Panc1 (cell line): ENCODE measurements around the gene TGFBI. TPM values are rescaled to one million over a fixed set of nuclear protein-coding genes. Genes with fewer than 3 reads are reported as not detected.

Source experiments
- ATAC-seq: fragments of 200-7000 bp; cut with Tn5 transposase; 2 replicates; pipeline ENCODE4 v1.9.1; 2020; ENCODE audit warnings: mild to moderate bottlenecking, moderate library complexity
- BruUV-seq: library from RNA; stranded (reverse); fragments of 400-500 nt; replicated peaks from 2 replicates; lab custom pipeline; 2021; lab: Mats Ljungman, UMichigan
- CTCF ChIA-PET: fragments of 300-600 bp; sonication (Branson Sonifier 250); formaldehyde crosslinking; loops from one replicate; lab custom pipeline; 2022; ENCODE audit warnings: antibody characterized with exemption; lab: Charles Lee
- POLR2A ChIA-PET: fragments of 300-600 bp; sonication (Branson Sonifier 250); formaldehyde crosslinking; loops from one replicate; lab custom pipeline; 2022; ENCODE audit warnings: antibody characterized with exemption; lab: Charles Lee
- DNase-seq: peaks from one replicate; pipeline ENCODE4 v3.0.0-alpha.2; 2010; ENCODE audit warnings: low read depth, low spot score
- H3K27ac ChIP-seq: 2 replicates; pipeline ENCODE4 v1.5.1; 2011; ENCODE audit warnings: mild to moderate bottlenecking, low read length, inconsistent platforms
- H3K27me3 ChIP-seq: fragments of 200-500 bp; sonication (Bioruptor generic); 2 replicates; pipeline ENCODE4 v1.6.0; 2014; ENCODE audit warnings: low read length, inconsistent platforms; ENCODE audit not compliant: control insufficient read depth, insufficient read depth
- H3K36me3 ChIP-seq: fragments of 200-500 bp; sonication (Bioruptor generic); 2 replicates; pipeline ENCODE4 v1.5.1; 2014; ENCODE audit warnings: inconsistent platforms, mild to moderate bottlenecking, low read length, moderate library complexity; ENCODE audit not compliant: control insufficient read depth, insufficient read depth
- H3K4me1 ChIP-seq: 2 replicates; pipeline ENCODE4 v1.5.1; 2011; ENCODE audit warnings: inconsistent platforms, mild to moderate bottlenecking, low read length, moderate library complexity; ENCODE audit not compliant: control insufficient read depth, insufficient read depth
- H3K4me3 ChIP-seq, 2 experiments: 2 replicates each; pipeline ENCODE4 v1.5.1; 2011 to 2012; ENCODE audit warnings: low read depth in 2 of 2, low read length in 2 of 2, mild to moderate bottlenecking in 2 of 2, inconsistent platforms in 1 of 2, moderate library complexity in 1 of 2
- H3K9me3 ChIP-seq: fragments of 200-500 bp; sonication (Bioruptor generic); 2 replicates; pipeline ENCODE4 v1.5.1; 2014; ENCODE audit warnings: low read depth, mild to moderate bottlenecking, inconsistent platforms, low read length, moderate library complexity; ENCODE audit not compliant: control insufficient read depth, insufficient read depth
- POLR2AphosphoS5 ChIP-seq: IDR thresholded peaks from 2 replicates; pipeline ENCODE4 v1.6.1; 2012; ENCODE audit warnings: mild to moderate bottlenecking, low read depth, low read length, moderate library complexity
- SIN3A ChIP-seq: IDR thresholded peaks from 2 replicates; pipeline ENCODE4 v1.6.1; 2012; ENCODE audit warnings: low read depth, mild to moderate bottlenecking, low read length, moderate library complexity, borderline replicate concordance; ENCODE audit not compliant: insufficient read depth
- TCF7L2 ChIP-seq: IDR thresholded peaks from 2 replicates; pipeline ENCODE4 v1.6.1; 2011; ENCODE audit warnings: mild to moderate bottlenecking, low read depth, low read length, inconsistent platforms
- in situ Hi-C: cut with HindIII; loops from 2 replicates; pipeline ENCODE4 v1.10.0; 2016; ENCODE audit warnings: low sequenced_read_pairs, low pct_unique_long_range_greater_than_20kb
- intact Hi-C: fragments of 100-400 bp; cut with micrococcal nuclease; formaldehyde crosslinking; loops from one replicate; pipeline ENCODE4 v1.10.0; 2022; ENCODE audit not compliant: unreplicated experiment
- total RNA-seq: library from RNA; stranded (reverse); gene quantifications from one replicate; pipeline ENCODE4 v1.2.1, GENCODE V29; 2021; ENCODE audit not compliant: unreplicated experiment
- TF ChIP-seq, protein P1 (sequence below), 2 experiments: IDR thresholded peaks; 2 replicates each; pipeline ENCODE4 v1.6.1; 2011 to 2012; ENCODE audit warnings: low read depth in 2 of 2, control low read depth in 1 of 2, low read length in 1 of 2, mild to moderate bottlenecking in 1 of 2, moderate library complexity in 1 of 2; ENCODE audit not compliant: insufficient read depth in 1 of 2
- TF ChIP-seq, protein P2 (sequence below): fragments of 450-650 bp; IDR thresholded peaks from 2 replicates; pipeline ENCODE4 v1.5.1; 2017; ENCODE audit warnings: mild to moderate bottlenecking

Gene TGFBI
- total RNA-seq, 1 experiment from 2014 or later, result 314 TPM

DNA sequence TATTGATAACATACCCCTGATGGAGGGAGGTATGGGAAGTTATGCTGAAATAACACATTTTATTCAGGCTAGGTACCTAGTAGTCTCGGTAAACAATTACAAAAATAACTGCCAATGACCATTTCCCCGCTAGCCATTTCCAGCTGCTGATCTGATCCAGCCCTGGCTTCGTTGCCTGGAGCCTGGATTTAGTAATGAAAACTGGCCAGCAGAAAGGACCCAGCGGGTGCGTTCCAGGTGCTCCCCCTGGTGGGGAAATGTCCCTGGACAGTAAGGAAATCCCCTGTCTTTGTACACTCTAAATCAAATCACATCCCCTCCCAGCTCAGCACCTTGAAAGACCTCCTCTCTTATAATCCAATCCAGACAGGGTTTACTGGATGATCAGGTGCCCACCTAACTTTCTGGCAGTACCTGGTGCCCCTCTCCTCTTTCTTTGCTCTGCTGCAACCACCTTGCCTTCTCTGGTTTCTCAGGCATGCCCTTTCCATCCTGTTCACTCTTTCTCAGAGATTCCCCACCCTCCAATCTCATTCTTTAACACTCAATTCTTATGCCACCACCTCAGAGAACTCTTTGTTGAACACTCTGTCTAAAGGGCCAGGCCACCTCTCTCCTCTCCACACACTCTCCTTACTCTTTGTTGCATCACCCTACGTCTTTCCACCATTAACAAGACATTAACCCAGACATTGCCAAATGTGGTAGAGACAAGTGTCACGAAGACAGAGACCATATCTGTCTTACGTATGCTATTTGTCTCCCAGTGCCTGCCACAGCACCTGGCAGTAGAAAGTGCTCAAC lies 53.8 kb downstream of the TGFBI start:
- ChIA-PET CTCF (interaction anchor here (0.5 to 1.7 kb wide), 3 partner anchors 11 to 130 kb away, joined by 3 to 4 read pairs (median 3); partner anchors contain the start of gene TGFBI), POLR2A (no interaction called here)
- Histone ChIP-seq H3K27me3 (no peaks in the 10 kb centered on the region), H3K4me3 (no peak overlapping the region), H3K36me3 (no peaks in the 10 kb centered on the region), H3K9me3 (no peaks in the 10 kb centered on the region), H3K27ac (peak overlapping the region; percentile 49; the same call in 1 of the 2 replicates), H3K4me1 (no peaks in the 10 kb centered on the region)
- intact Hi-C loops, result loop anchor here (2.0 to 10.0 kb wide), 3 partner anchors 92 to 196 kb away; no protein-coding TSS in a partner anchor
- DNase-seq (peak; percentile 58), ATAC-seq (peak; percentile 97)
- in situ Hi-C loops, result no loop called here
- TF ChIP-seq, protein P1, sequence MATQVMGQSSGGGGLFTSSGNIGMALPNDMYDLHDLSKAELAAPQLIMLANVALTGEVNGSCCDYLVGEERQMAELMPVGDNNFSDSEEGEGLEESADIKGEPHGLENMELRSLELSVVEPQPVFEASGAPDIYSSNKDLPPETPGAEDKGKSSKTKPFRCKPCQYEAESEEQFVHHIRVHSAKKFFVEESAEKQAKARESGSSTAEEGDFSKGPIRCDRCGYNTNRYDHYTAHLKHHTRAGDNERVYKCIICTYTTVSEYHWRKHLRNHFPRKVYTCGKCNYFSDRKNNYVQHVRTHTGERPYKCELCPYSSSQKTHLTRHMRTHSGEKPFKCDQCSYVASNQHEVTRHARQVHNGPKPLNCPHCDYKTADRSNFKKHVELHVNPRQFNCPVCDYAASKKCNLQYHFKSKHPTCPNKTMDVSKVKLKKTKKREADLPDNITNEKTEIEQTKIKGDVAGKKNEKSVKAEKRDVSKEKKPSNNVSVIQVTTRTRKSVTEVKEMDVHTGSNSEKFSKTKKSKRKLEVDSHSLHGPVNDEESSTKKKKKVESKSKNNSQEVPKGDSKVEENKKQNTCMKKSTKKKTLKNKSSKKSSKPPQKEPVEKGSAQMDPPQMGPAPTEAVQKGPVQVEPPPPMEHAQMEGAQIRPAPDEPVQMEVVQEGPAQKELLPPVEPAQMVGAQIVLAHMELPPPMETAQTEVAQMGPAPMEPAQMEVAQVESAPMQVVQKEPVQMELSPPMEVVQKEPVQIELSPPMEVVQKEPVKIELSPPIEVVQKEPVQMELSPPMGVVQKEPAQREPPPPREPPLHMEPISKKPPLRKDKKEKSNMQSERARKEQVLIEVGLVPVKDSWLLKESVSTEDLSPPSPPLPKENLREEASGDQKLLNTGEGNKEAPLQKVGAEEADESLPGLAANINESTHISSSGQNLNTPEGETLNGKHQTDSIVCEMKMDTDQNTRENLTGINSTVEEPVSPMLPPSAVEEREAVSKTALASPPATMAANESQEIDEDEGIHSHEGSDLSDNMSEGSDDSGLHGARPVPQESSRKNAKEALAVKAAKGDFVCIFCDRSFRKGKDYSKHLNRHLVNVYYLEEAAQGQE (IDR thresholded peaks at IDR 0.05; ENCODE audit: insufficient read depth in 1 of 2, low read depth in 2 of 2, low read length in 1 of 2), result no peak
- no peak for TF ChIP-seq SIN3A
- TF ChIP-seq, protein P2, sequence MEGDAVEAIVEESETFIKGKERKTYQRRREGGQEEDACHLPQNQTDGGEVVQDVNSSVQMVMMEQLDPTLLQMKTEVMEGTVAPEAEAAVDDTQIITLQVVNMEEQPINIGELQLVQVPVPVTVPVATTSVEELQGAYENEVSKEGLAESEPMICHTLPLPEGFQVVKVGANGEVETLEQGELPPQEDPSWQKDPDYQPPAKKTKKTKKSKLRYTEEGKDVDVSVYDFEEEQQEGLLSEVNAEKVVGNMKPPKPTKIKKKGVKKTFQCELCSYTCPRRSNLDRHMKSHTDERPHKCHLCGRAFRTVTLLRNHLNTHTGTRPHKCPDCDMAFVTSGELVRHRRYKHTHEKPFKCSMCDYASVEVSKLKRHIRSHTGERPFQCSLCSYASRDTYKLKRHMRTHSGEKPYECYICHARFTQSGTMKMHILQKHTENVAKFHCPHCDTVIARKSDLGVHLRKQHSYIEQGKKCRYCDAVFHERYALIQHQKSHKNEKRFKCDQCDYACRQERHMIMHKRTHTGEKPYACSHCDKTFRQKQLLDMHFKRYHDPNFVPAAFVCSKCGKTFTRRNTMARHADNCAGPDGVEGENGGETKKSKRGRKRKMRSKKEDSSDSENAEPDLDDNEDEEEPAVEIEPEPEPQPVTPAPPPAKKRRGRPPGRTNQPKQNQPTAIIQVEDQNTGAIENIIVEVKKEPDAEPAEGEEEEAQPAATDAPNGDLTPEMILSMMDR, result peak; percentile 90
- BruUV-seq, result no TSS peak

DNA sequence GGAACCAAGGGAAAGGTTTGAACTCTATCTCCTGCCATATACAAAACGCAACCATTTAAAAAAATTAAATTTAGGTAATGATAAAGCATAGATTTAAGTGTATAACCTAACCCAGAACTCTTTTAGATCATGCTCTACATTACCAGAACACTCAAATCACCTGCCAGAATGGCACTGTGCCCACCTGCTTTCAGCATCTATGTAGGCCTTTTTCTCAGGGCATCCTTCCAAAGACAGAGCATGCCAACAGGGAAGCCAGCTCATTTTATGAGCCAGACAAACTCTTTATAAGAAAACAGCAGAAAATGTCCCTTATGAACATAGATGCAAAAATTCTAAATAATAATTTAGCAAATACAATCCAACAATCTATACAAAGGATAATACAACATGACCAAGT lies 55.9 kb downstream of the TGFBI start:
- no peak overlapping the region for H3K4me3 ChIP-seq
- ChIA-PET POLR2A (no interaction called here), CTCF (no interaction called here)
- H3K27me3 ChIP-seq, result no peaks in the 10 kb centered on the region
- DNase-seq (no peak), ATAC-seq (no peak)
- no TSS peak for BruUV-seq
- H3K36me3 ChIP-seq, result no peaks in the 10 kb centered on the region
- TF ChIP-seq, protein P1 (IDR thresholded peaks at IDR 0.05; ENCODE audit: insufficient read depth in 1 of 2, low read depth in 2 of 2, low read length in 1 of 2), result no peak
- TF ChIP-seq TCF7L2, result no peak
- TF ChIP-seq, protein P2, result no peak
- TF ChIP-seq POLR2AphosphoS5, result no peak
- TF ChIP-seq SIN3A, result no peak
- in situ Hi-C loops (no loop called here), intact Hi-C loops (loop anchor here (10.0 kb wide), 1 partner anchor 90 kb away; no protein-coding TSS in a partner anchor)
- H3K9me3 ChIP-seq, result no peaks in the 10 kb centered on the region
- H3K4me1 ChIP-seq, result no peaks in the 10 kb centered on the region
- no peak overlapping the region for H3K27ac ChIP-seq
